Measurements from ENCODE around the gene P3H2.

P3H2 gene

GRCh38 chr3:189954733-189955665, 165.7 kb downstream of the P3H2 start:
- no peak for DNase-seq
- intact Hi-C loops (cut with DNase I) = no loop called here

DNA sequence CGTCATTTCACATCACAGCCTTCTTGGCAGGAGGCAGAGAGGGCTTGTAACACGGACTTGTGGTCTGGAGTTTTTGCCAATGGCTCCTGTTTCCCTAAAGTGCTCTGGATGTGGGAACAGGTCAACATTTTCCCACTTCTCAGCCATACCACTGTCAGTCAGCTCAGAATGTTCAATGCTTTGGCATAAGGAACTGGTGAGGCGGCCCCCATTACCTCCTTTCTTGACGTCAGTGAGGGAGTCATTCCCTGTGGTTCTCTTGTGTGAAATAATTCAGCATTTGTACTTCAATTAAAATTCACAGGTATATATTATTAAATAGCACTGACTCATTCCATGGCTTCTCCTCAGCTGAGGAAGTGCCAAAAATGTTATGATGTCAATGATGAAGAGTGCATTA, 167.1 kb downstream of the P3H2 start:
- DNase-seq = no peak
- intact Hi-C loops (cut with DNase I) = no loop called here

- DNase-seq = no peak
- intact Hi-C loops (cut with DNase I) = no loop called here
Measured at GRCh38 chr3:189952272-189952671, 168.4 kb downstream of the P3H2 start.

GRCh38 chr3:189950258-189950657, 170.4 kb downstream of the P3H2 start:
- no peak for DNase-seq

GRCh38 chr3:189949580-189949979, 171.1 kb downstream of the P3H2 start:
- intact Hi-C loops (cut with DNase I) = loop anchor here (10.0 kb wide), 1 partner anchor 685 kb away; no protein-coding TSS in a partner anchor
- no peak for DNase-seq

More at GRCh38 chr3:189950258-189950657, 170.4 kb downstream of the P3H2 start:
- intact Hi-C loops (cut with DNase I) = no loop called here

DNA sequence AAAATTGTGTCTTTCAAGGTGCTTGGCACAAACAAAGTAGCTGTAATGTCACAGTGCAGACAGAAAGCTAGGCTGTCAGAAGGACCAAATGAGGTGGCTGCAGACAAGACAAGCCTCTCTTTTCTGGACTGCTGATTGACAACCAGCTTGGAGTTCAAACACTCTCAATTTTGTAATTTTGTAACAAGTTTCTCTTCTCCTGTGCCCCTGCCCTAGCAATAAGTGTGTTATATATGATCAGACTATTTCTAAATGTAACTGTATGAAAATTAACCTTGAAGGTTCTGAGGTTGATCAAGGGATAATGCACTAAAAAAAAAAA, 172.0 kb downstream of the P3H2 start:
- intact Hi-C loops (cut with DNase I) = loop anchor here (10.0 kb wide), 1 partner anchor 684 kb away; no protein-coding TSS in a partner anchor

GRCh38 chr3:189947948-189948723, 172.6 kb downstream of the P3H2 start:
- no peak for DNase-seq
- intact Hi-C loops (cut with DNase I) = loop anchor here (10.0 kb wide), 1 partner anchor 683 kb away; no protein-coding TSS in a partner anchor

More for the DNA sequence above, 172.0 kb downstream of the P3H2 start:
- no peak for DNase-seq

DNA sequence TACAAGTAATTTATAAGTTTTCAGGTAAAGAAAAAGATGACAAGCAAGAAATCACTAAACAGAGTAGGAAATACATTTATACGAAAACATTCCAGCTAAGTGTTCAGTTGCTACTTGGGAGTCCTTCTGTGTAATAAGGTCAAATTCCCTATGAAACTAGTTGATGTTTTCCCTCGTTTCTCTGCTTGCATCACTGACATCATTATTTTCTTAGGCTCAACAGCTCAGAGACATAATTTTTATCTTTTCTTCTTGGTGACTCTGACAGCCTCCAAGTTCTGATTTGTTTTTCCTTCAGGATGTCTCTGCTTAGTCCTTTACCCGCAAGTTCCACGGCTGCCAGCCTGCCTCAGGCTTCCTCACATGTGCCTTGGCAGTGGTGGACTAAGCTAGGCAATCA, 173.6 kb downstream of the P3H2 start:
- intact Hi-C loops (cut with DNase I) = loop anchor here (10.0 kb wide), 1 partner anchor 682 kb away; no protein-coding TSS in a partner anchor

DNA sequence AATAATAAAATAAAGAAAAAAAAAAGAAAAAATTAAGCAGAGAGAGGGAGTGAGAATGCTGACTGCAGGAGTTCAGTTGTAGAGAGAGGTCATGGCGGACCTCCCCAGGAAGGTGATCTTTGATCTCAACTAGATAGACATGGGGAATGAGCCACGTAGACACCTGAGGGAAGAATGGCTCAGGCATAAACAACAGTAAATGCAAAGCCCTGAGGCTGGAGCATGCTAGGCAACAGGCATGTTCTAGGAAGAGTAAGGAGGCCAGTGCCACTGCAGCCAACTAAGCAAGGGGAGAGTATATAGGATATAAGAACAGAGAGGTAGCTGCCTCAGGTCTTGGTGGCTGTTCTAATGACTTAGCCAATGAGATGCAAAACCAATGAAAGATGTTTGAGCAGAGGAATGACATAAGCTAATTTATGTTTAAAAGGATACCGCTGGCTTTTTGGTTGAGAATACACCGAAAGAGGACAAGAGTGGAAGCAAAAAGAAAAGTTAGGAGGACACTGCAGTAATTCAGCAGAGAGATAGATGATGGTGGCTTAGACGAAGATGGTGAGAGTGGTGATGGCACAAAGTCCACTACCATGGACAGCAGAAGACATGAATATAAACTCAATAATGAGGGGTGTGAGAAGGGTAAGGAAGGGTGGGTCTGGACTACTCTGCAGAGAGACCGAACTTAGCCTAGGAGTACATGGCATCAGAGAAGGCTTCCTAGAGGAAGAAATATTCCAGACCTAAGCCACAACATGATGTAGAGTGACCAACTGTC, 174.6 kb downstream of the P3H2 start:
- intact Hi-C loops (cut with DNase I) = loop anchor here (10.0 kb wide), 1 partner anchor 681 kb away; no protein-coding TSS in a partner anchor
- DNase-seq = no peak

More for the DNA sequence above, 173.6 kb downstream of the P3H2 start:
- no peak for DNase-seq

- DNase-seq = no peak
- intact Hi-C loops (cut with DNase I) = loop anchor here (10.0 kb wide), 1 partner anchor 680 kb away; no protein-coding TSS in a partner anchor
Measured at GRCh38 chr3:189944285-189945145, 176.2 kb downstream of the P3H2 start.

DNA sequence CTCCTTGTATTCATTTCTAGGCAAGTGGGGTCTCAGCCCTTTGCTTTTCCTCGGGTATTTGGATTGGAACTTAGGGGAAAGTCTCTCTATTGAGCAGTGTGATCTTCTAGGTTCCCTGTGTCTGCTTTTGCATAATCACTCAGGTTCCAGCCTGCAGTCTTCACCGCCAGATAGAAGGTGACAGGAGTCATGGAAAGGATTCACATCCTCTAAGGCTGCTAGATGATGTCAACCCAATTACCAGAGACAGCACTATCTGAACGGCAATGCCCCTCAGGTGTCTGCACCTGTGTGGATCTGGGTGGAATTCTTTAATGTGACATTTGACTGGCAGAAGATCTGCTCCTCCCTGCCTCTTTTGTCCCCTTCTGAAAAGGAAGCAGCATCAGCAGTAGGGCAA, 177.7 kb downstream of the P3H2 start:
- intact Hi-C loops (cut with DNase I) = loop anchor here (10.0 kb wide), 1 partner anchor 678 kb away; no protein-coding TSS in a partner anchor
- DNase-seq = no peak

GRCh38 chr3:189941679-189942078, 179.0 kb downstream of the P3H2 start:
- DNase-seq = no peak
- intact Hi-C loops (cut with DNase I) = loop anchor here (10.0 kb wide), 1 partner anchor 677 kb away; no protein-coding TSS in a partner anchor

GRCh38 chr3:189941125-189941524, 179.6 kb downstream of the P3H2 start:
- intact Hi-C loops (cut with DNase I) = loop anchor here (10.0 kb wide), 1 partner anchor 676 kb away; no protein-coding TSS in a partner anchor

DNA sequence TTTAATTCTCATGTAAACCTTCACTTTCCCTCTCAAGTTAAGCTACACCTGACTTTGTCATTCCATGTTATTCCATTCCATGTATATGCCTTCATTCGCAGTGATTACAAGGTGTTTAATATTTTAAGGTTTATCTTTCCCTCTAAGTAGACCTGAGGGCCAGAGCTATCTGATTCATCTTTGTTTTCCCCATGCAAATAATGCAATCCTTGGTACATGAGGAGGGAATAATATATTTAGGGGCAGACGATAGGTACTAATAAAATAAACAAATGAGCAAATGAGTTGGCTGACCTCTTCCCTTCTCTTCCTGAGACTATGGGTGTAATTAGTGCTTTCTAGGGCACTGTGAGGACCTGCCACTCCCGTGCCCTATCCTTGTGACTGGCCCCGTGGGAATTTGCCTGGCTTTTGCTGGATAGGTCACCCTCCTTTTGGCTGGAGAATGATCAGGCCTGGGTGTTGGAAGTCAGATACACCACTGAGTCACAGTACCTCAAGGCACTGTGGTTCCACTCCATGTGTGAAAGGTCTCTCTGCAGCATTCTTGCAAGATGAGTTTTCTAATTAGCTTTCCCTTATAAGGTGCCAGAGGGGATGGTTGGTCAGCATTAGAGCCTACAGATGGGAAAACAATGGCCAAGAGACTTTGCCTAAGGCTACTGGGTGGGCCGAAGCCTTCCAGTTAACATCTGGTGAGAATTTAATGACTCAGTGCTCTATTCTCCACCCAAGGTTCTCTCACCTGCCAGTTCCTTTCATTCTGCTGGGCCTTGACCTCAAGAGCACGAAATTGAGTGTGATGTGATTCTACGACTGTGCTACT, 183.2 kb downstream of the P3H2 start:
- intact Hi-C loops (cut with DNase I) = no loop called here
- no peak for DNase-seq

More at GRCh38 chr3:189941125-189941524, 179.6 kb downstream of the P3H2 start:
- no peak for DNase-seq

DNA sequence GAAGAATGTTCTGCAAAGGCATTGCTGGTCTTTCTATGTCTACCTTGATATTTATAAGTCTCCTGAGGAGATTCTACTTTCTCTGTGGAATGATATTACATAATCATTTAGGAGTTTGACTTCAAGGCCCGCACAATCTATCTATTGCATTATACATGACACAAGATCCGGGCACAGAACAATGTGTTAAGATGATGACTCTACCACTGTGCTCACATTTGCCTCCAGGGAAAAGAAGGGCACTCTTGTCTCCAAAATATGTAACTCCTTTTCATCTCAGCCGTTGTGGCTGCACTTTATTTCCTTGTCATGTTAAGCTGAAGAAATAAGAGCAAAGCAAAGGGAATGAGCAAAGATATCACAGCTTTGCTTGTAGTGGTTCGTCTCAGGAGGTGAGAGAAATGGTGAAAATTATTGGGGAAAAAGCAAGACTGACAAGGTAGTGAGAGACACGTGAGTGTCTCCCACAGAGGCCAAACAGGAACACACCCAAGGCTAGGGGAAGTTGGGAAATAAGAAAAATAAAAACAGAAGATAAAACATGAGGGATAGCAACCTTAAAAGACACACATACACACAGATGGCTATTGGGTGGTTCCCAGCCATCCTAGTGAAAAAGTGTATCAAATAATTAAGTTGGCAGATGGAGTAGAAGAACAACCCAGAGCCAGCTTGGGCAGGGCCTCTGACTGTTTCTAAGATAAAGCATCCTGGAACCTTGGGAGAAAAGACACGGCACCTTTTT, 184.3 kb downstream of the P3H2 start:
- intact Hi-C loops (cut with DNase I) = no loop called here
- DNase-seq = no peak

- DNase-seq = no peak
- intact Hi-C loops (cut with DNase I) = no loop called here
Measured at GRCh38 chr3:189927975-189928895, 192.5 kb downstream of the P3H2 start.

Data from posterior cingulate gyrus (tissue), 11 donors.